ENCODE data around the gene OSBP2.
"Not testable (repeated sequence)": the region's sequence is repeated elsewhere in the genome, so short reads cannot be mapped to it uniquely, and the experiment has no call there.

OSBP2 gene, protein sequence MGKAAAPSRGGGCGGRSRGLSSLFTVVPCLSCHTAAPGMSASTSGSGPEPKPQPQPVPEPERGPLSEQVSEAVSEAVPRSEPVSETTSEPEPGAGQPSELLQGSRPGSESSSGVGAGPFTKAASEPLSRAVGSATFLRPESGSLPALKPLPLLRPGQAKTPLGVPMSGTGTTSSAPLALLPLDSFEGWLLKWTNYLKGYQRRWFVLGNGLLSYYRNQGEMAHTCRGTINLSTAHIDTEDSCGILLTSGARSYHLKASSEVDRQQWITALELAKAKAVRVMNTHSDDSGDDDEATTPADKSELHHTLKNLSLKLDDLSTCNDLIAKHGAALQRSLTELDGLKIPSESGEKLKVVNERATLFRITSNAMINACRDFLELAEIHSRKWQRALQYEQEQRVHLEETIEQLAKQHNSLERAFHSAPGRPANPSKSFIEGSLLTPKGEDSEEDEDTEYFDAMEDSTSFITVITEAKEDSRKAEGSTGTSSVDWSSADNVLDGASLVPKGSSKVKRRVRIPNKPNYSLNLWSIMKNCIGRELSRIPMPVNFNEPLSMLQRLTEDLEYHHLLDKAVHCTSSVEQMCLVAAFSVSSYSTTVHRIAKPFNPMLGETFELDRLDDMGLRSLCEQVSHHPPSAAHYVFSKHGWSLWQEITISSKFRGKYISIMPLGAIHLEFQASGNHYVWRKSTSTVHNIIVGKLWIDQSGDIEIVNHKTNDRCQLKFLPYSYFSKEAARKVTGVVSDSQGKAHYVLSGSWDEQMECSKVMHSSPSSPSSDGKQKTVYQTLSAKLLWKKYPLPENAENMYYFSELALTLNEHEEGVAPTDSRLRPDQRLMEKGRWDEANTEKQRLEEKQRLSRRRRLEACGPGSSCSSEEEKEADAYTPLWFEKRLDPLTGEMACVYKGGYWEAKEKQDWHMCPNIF

DNA sequence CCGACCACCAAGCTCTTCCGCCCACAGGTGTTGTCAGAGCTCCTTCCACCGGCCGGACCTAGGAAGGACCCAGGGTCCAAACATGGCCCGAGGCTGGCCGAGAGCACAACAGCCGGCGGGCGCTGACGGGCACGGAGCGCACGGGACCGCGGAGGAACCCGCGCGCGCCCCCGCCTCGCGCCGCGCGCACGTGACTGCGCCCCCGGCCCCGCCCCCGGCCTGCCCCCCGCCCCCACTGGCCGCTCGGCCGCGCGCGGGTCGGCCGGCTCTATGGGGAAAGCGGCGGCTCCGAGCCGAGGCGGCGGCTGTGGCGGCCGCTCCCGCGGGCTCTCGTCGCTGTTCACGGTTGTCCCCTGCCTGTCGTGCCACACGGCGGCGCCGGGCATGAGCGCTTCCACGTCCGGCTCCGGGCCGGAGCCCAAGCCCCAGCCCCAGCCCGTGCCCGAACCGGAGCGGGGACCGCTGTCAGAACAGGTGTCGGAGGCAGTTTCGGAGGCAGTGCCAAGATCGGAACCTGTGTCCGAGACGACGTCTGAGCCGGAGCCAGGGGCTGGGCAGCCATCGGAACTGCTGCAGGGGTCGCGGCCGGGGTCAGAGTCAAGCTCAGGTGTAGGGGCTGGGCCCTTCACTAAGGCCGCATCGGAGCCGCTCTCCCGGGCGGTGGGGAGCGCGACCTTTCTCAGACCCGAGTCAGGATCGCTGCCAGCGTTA lies at the start of gene OSBP2:
TSS of gene OSBP2 (plus strand) at position 235 of the 711 bp plus-strand sequence. CDS start at position 271, 36 bp downstream.
- DNase-seq = peak; percentile 36

DNA sequence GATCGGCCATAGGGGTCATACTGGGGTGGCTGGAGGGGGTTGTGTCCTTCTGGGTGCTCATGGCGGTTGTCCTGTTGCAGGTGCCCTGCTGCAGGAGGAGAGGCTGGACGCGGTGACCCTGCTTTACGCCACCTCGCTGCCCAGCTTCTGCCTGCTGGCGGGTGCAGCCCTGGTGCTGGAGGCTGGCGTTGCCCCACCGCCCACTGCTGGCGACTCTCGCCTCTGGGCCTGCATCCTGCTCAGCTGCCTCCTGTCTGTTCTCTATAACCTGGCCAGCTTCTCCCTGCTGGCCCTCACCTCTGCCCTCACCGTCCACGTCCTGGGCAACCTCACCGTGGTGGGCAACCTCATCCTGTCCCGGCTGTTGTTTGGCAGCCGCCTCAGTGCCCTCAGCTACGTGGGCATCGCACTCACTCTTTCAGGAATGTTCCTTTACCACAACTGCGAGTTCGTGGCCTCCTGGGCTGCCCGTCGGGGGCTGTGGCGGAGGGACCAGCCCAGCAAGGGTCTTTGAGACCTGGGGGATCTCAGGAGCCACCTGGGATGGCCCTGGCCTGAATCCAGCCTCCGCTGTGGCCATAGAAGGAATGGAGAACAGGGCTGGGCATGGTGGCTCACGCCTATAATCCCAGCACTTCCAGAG lies 48.0 kb upstream of the OSBP2 start:
- no peak for DNase-seq

DNA sequence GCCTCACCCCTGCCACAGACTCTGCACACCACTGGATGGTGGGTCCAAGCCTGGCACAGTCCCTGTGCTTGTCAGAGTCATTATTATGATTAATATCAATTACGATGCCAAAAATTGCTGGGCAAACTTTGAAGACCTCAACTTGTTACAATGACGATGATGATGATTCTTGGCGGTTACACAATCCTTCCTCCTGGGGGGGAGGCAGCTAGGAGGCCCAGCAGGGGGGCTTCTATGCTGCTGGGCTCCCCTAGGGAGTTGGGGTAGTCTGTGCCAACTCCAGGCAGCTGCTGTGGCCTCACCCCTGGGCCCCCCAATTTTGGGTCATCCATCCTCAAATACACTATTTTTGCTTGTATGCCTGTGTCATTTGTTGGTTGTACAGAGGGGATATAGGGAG lies 47.1 kb upstream of the OSBP2 start:
- DNase-seq = no peak

DNA sequence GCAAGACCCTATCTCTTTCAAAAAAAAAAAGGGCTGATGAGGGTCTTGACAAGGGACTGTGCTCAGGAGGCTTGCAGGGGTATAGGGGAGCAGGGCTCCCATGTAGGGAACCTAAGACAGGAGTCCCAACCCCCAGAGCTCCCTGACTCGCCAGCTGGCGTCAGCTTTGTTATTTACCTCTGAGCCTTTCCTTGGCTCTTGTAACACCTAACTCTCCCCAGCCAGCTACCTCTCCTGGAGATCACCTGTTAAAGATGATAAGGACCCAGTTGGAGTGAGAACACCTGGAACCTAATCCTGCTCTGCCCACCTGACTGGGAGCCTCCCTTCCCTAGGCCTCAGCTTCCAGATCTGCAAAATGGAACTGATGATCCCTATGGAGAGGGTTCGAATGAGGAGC lies 45.8 kb upstream of the OSBP2 start:
- no peak for DNase-seq

DNA sequence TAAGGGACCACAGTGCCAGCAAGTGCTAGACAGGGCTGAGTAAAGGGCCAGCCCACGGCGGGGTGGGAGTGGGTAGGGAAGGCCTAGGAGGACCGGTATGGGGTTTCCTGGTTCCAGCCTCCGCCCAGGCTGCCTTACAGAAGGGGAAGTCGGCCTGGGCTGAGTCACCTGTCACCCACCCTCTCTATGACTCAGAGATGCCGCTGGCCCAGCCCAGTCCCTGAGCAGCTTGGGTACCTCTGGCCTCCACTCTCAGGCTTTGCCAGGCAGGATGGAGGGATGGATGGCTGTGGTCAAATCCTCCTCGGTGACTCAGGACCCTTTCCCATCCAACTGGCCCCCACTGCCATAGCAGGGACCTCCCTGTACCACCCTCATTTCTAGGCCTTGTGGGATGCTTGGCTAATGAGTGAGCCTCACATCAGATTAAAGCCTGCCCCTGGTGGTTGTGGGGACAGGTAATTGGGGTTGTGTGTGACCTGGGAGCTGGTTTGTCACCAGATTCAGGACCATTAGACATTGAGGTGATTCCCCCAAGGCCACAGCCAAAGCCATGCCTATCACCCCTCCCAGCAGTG lies 45.2 kb upstream of the OSBP2 start:
- DNase-seq = peak; percentile 92

DNA sequence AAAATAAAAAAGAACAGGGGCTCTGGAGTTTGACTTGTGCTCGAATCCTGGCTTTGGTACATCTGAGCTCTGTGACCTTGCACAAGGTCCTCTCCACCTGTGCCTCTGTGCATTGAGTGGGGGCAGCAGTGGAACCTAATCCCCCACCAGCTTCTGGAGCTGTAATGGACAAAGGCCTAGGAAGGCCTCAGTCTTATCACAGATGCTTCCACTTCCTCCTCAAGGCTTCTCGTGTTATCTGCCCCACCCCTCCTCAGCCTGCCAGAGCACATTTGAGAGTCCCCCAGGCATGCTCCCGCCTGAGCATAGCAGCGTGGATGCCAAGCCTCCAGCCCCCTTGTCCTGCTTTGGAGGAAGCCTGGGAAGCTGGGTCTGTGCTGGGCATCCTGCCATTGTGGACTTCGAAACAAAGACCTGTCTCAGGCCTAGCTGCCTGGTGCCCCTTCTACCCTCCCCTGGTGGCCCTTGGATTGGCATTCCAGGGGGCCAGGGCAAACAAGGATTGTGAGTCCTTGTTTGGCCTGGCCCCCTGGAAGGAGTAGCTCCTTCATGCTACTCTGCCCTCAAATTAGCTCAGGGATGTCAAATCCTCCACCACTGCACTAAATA lies 44.1 kb upstream of the OSBP2 start:
- DNase-seq = no peak

DNA sequence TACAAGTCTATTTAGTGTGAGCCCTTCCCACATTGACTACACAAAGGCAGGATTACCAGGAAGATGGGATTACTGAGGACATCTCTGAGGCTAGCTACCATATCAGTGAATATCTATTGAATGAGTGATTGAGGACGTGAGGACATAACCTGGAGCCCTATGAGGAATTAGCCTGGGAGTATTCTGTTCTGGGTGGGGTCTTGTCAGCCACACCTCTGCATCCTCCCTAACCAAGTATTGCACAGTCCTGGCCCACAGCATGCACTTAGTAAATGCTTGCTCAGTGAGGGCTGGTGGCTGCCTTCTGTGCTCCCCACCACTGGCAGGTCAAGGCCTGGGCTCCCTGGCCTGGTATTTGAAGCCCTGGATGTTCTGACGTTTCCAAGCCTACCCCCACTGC lies 41.8 kb upstream of the OSBP2 start:
- DNase-seq = no peak

DNA sequence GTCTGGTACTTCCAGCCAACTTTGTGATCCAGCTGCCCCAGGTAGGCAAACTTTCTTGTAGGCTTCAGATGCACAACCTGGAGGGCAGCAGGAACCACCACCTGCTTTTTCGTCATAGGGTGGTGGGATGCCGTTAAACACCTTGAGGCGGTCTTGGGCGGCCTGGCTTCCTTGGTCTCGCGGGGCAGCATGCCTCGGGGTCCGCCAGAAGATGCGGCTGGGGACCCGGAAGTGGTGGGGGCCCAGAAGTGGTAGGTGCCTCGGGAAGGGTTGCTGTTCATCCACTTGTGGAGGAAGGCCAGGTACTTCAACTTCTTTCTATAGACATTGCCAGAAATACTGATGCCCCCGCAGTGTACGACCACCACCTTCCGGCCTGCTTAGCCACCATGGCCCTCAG lies 40.3 kb upstream of the OSBP2 start:
- DNase-seq = no peak

DNA sequence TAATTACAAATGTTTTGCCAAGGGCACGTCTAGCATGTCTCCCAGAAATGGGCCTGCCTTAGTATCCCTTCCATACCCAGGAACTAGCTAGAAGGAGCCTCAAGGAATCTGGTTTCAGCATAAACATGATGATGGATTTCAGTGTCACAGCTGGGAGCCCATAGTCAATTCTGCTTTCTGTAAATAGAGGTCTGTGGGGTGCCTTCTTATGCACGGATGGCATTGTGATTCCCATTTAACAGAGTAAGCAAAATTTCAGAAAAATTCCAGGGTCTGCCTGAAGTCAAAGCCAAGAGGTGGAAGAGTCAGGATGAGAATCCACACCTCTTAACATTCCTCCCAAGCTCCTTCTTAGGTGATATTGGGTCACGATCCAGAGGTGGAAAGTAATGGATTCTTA lies 39.1 kb upstream of the OSBP2 start:
- no peak for DNase-seq

DNA sequence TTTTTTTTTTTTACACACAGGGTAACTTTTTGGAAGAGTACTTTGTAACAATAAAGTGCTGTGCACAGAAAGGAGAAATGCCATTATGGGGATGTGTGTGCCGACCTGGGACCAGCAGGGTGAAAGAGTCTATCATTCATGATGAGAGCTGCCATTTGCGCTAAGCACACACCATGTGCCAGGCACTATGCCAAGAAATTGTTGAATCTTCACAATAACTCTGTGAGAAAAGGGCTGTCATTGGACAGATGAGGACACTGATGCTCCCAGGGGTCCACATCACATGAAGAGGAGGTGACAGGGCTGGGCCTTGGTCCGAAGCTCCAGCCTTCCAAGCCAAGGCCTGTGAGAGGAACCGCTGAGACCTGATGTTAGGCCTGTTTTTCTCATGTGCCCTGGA lies 32.6 kb upstream of the OSBP2 start:
- DNase-seq = no peak

DNA sequence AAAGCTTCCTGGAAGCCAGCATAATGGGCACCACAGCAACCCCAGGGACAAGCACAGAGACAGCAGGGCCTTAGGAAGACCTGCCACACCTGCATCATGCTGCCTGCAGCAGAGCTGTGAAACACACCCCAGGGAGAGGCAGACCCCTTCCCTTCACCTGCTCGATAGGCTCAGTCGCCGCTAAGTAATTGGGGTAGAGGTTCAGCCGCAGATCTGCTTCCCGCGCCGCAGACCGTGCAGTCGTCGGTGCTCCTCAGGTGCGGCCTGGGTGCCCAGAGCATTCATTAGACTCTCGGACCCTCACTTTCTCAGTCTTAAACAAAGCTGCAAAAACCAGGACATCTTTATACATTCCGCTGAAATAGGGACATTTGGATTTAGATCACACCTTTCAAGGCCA lies 29.9 kb upstream of the OSBP2 start:
- DNase-seq = no peak

DNA sequence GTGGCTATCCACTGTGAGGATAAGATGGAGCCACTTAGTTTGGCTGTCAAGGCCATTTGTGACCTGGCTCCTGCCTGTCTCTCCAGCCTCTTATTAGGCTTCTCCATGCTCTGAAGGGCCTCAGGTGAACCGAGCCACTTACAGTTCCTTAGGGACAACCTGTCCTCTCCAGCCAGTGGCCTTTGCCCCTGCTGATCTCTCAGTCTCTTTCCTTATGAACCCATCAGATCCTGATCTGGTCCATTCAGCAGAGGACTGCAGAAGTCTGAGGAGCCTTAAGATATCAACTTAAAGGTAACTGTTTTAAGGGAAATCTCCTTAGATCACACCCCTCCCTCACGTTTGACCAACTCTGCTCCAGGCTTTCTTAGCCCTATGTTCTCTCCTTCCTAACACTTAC lies 29.4 kb upstream of the OSBP2 start:
- DNase-seq = no peak

DNA sequence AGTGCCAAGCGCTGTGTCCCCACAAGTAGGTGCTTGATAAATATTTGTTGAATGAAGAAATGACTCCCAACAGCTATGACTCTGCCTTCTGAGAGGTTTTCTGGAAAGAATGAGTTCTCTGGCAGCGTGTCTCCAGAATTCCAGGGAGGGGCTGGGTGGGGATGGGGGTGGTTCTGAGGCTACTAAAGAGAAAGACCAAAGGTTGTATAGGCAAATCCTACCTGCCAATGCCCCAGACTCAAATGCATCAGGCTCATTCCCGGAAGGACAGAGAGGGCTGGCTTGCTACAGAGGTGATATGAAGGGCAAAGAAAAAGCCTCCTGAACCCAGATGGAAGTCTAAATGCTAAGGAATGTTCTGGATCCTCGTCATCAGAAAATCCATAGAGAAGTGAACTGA lies 28.9 kb upstream of the OSBP2 start:
- DNase-seq = no peak

DNA sequence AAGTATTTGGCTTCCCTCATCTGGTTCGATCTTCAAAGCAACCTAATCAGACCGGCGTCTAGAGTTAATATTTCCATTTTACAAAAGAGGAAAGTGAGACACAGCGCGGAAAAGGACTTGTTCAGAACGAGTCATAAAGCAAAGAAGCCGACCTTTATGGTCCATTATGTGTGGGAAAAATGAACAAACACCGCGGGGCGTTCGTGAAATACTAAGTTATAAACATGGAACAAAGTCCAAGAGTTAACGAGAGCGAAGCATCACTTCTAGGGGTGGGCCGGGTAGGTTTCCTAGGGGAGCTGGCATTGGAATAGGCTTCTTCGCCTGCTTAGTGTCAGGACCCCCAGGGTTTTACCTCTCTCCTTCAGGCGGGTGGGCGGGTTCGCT lies 27.6 kb upstream of the OSBP2 start:
- no peak for DNase-seq

DNA sequence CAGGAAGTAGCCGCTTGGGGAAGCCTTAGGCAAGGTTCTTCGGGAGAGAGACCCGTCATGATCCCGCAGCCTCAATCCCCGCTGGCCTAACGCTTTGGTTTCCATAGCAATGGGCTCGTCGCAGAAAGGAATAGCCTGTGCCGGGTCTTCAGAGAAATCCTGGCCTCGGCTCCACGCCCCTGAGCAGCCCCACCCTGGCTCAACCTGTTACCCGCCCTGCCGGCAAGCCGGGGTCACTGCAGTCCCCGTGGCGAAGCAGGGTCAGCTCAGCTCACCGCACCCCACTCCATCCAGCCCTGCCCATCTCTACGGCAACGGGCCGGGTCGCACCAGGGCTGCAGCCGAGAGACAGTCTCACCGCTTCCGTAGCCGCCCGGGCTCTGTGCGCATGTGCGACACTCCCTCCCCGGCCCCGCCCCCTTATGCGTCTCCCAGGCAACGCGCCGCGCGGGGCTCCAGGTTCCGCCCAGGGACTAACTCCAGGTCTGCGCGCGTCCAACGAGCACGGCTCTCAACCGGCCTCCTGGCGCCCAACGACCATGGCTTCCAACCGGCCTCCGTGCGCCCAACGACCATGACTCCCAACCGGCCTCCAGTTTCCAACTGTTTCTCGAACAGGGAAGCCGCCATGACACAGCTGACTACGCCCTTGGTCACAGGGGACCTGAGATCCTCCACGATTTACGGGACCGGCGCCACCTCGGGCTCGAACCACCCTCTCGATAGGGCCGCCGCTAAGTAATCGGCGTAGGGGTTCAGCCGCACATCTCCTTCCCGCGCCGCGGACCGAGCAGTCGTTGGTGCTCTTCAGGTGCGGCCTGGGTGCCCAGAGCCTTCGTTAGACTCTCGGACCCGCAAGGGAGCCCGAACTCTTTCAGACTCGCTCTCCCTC lies 26.9 kb upstream of the OSBP2 start, which contains the start of gene DUSP18:
TSS of gene DUSP18 (minus strand) at position 382 of the 892 bp plus-strand sequence. CDS start 3,872 bp downstream, outside the sequence.
- DNase-seq = peak; percentile 96

DNA sequence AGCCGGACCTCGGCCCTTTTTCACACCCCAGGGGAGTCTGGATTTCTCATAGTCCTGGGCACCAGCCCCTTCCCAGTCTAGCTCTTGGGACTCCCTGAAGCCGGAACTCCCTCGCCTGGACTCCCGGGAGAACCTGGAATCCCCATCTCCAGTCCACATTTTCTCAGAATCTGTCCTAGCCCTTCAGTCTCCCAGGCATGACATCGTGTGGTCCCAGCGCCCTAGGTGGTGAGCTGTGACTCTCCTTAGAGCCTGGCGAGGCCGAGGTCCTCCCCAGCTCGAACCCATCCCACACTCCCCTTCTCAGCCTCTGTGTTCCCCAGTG lies 26.3 kb upstream of the OSBP2 start:
- DNase-seq = no peak

DNA sequence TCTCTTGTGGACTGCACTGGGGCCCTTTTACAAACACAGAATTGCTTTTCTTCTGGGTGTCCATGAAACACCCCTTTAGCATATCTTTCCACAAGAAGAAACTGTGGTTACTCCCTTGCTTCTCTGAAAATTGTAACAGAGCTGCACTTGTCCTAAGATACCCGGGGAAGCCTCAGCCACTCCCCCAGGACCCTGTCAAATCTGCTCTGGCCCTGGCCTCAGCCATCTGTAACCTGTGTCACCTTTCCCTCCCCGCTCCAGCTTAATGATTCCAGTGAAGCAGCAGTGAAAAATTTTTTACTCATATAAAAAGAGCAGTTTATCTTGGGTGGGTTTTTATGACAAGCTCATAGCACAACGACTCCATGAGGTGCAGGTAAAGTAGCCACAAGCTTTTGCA lies 23.6 kb upstream of the OSBP2 start:
- no peak for DNase-seq

DNA sequence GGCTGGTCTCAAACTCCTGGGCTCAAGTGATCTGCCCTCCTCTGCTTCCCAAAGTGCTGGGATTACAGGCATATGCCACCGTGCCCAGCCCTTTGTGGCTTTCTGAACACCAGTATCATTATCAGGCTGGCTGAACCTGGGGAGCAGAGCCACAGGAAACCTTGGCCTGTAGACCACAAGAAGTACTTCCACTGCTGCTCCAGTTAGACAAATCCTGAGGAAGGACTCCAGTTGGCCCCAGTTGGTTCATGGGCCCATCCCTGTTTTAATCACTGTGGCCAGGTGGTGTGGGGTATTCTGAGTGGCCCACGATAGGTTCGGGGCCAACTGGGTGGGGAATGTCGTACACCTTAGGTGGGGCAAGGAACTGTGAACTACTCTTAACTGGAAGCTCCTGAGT lies 21.5 kb upstream of the OSBP2 start:
- no peak for DNase-seq

DNA sequence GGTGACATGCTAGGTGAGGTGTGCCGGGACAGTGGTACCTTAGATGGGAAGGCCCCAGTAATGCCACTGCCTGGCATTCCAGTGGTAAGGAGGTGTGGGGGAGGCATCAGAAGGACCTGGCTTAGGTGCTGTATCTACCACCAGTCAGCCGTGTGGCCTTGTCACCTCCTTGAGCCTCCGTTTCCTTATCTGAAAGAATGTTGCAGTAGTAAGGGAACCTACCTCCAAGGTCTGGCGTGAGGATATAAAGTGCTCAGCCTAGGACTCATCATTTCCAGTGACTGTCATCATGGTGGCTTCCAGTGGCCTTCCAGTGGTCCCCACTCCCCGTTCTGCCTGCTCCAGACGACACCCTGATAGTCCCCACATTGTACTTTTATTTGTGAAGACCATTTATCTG lies 20.2 kb upstream of the OSBP2 start:
- DNase-seq = no peak

DNA sequence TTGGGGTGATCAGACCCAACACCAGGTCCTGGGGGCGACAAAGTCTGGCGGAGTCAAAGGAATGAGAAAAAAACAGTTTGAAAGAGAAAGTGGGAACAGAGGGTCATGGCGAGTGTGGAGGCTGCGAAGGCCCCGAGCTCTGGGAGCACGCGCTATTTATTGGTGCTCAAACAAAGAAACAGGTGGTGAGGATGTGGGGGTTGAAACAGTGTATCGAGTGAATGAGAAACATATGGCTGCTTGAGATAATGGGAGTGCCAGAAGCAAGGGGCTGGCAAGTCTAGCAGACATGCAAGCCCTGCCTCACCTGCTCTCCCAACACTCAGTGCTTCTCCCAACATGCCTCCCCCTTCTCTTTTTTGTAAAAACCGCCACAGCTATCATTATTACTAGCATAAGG lies 19.2 kb upstream of the OSBP2 start:
- no peak for DNase-seq

DNA sequence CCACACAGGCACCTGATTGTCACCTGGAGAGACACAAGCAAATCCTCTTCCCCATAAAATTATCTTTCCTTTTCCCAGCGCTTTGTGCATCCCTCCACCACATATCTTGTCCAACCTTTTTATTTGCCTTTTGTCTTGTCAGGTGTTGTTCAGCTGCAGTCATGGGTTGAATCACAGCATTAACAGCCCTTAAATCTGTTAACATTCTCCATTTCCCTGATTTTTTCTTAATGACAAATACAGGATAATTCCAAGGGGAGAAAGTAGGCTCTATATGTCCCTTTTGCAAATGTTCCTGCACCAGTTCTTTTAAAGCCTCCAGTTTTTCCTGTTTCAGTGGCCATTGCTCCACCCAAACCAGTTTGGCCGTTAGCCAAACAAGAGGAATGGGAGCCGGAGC lies 18.1 kb upstream of the OSBP2 start:
- DNase-seq = not testable (repeated sequence)
